Hypothalamus (tissue), 51 donors: ENCODE data around the gene IL23R.
A peak's percentile ranks its signal among the peaks of the same experiment; 100 is the strongest.

Experiments
- DNase-seq, 51 donors: peaks; one replicate each; lab custom pipeline; 2025; lab: John Stamatoyannopoulos, UW

The IL23R gene

GRCh38 chr1:67294836-67295617 lies 128.8 kb downstream of the IL23R start:
- no peak for DNase-seq

GRCh38 chr1:67298762-67299161 lies 132.5 kb downstream of the IL23R start:
- DNase-seq, result no peak

- DNase-seq, result no peak
These were observed 133.0 kb downstream of the IL23R start for GRCh38 chr1:67299296-67299695.

GRCh38 chr1:67300561-67300960 lies 134.3 kb downstream of the IL23R start:
- DNase-seq, result no peak

- no peak for DNase-seq
These were observed 137.8 kb downstream of the IL23R start for GRCh38 chr1:67304023-67304422.

GRCh38 chr1:67306547-67306946 lies 140.3 kb downstream of the IL23R start:
- DNase-seq, result no peak

GRCh38 chr1:67307251-67308060 lies 141.2 kb downstream of the IL23R start, which contains the start of gene IL12RB2:
TSS of gene IL12RB2 (plus strand) at chr1:67307873. CDS start at chr1:67320369, 12,496 bp downstream.
- peak in 2 of 51 donors; percentile 0 to 7 for DNase-seq

- DNase-seq, result no peak
These were observed 141.9 kb downstream of the IL23R start for GRCh38 chr1:67308136-67308535.
